Caco-2 (cell line): ENCODE results near the gene RMI2. TPM values are rescaled to one million over a fixed set of nuclear protein-coding genes. Genes with fewer than 3 reads are reported as not detected.

Source experiments
- BruUV-seq: library from RNA; stranded (reverse); fragments of 400-500 nt; replicated peaks from 2 replicates; lab custom pipeline; 2021; lab: Mats Ljungman, UMichigan
- CTCF ChIA-PET: fragments of 300-600 bp; sonication (Branson Sonifier 250); formaldehyde crosslinking; loops from one replicate; lab custom pipeline; 2022; ENCODE audit warnings: antibody characterized with exemption; lab: Charles Lee
- POLR2A ChIA-PET: fragments of 300-600 bp; sonication (Branson Sonifier 250); formaldehyde crosslinking; loops from one replicate; lab custom pipeline; 2022; ENCODE audit warnings: antibody characterized with exemption; lab: Charles Lee
- DNase-seq, 2 experiments: peaks; one replicate each; pipeline versions ENCODE4 v3.0.0 to v3.0.0-alpha.2; 2020 to 2022
- H3K27me3 ChIP-seq: replicated peaks from 2 replicates; pipeline ENCODE4 v1.6.0; 2011; ENCODE audit warnings: low read length; ENCODE audit not compliant: control insufficient read depth, insufficient read depth
- H3K36me3 ChIP-seq: 2 replicates; pipeline ENCODE4 v1.5.1; 2011; ENCODE audit warnings: low read length; ENCODE audit not compliant: control insufficient read depth, insufficient read depth
- H3K4me1 ChIP-seq: fragments of 250-450 bp; sonication (Bioruptor Pico); 2 replicates; pipeline ENCODE4 v1.5.1; 2020; ENCODE audit warnings: mild to moderate bottlenecking
- H3K4me3 ChIP-seq: 2 replicates; pipeline ENCODE4 v1.5.1; 2011; ENCODE audit warnings: low read depth, mild to moderate bottlenecking, control low read depth, low read length
- H3K9me3 ChIP-seq: fragments of 250-450 bp; sonication (Bioruptor Pico); 2 replicates; pipeline ENCODE4 v1.5.1; 2020; ENCODE audit warnings: mild to moderate bottlenecking, moderate library complexity
- H3K27ac Mint-ChIP-seq: one replicate; pipeline ENCODE4 v1.8.0; 2022; ENCODE audit warnings: mixed read lengths; ENCODE audit not compliant: unreplicated experiment
- H3K27me3 Mint-ChIP-seq: one replicate; pipeline ENCODE4 v1.8.0; 2022; ENCODE audit warnings: mixed read lengths; ENCODE audit not compliant: insufficient read depth, unreplicated experiment
- H3K36me3 Mint-ChIP-seq: one replicate; pipeline ENCODE4 v1.8.0; 2022; ENCODE audit warnings: mild to moderate bottlenecking, mixed read lengths; ENCODE audit not compliant: insufficient read depth, unreplicated experiment
- H3K4me1 Mint-ChIP-seq: one replicate; pipeline ENCODE4 v1.8.0; 2022; ENCODE audit warnings: low read depth, mixed read lengths; ENCODE audit not compliant: unreplicated experiment
- H3K4me3 Mint-ChIP-seq: one replicate; pipeline ENCODE4 v1.8.0; 2022; ENCODE audit warnings: mild to moderate bottlenecking, moderate library complexity, mixed read lengths; ENCODE audit not compliant: unreplicated experiment
- H3K9me3 Mint-ChIP-seq: one replicate; pipeline ENCODE4 v1.8.0; 2022; ENCODE audit warnings: mixed read lengths; ENCODE audit not compliant: unreplicated experiment
- intact Hi-C: fragments of 100-400 bp; cut with micrococcal nuclease; formaldehyde crosslinking; loops from one replicate; pipeline ENCODE4 v1.10.0; 2022; ENCODE audit not compliant: unreplicated experiment
- total RNA-seq: library from RNA; stranded (reverse); gene quantifications from 2 replicates; pipeline ENCODE4 v1.2.3, GENCODE V29; 2022
- TF ChIP-seq, protein P1 (sequence below), 2 experiments: fragments of 200-600 bp in 1 of 2; IDR thresholded peaks; 1 replicate in 1 of 2; 2 replicates in 1 of 2; pipeline versions ENCODE4 v1.5.1 to v1.8.0; 2011 to 2022; ENCODE audit warnings: antibody characterized with exemption in 1 of 2, control low read depth in 1 of 2, inconsistent platforms in 1 of 2, low read depth in 1 of 2, low read length in 1 of 2, mild to moderate bottlenecking in 1 of 2, moderate library complexity in 1 of 2; ENCODE audit not compliant: insufficient read depth in 1 of 2, severe bottlenecking in 1 of 2, unreplicated experiment in 1 of 2

The RMI2 gene
- total RNA-seq, 1 experiment from 2014 or later: 52.7 TPM

DNA sequence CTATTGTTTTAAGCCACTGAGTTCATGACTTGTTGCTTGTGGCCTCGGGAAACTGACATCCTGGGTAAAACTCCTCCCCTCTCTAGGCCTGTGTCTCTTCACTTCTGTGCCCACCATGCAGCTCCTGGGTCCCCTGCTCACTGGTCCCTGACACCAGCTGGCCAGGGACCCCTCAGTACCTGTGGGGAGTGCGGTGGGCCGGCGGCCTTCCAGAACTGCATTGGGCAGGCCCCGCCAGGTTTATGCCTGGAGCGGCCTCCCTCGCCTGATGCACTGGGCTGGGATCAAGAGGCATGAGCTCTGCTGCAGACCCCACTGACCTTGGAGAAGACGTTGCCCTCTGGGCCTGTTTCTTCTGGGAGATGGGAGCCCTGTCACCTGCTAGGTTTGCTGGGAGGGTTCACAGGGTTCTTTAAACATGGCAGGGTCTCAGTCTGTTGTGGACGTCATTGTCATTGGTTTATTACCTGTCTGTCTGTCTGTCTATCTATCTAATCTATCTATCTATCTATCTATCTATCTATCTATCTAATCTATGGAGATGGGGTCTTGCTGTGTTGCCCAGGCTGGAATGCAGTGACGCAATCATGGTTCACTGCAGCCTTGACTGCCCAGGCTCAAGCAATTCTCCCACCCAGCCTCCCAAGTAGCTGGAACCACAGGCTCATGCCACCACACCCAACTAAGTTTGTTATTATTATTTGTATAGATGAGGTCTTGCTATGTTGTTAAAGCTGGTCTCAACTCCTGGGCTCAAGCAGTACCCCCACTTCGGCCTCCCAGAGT lies 21.5 kb upstream of the RMI2 start:
- Mint-ChIP-seq H3K9me3 (no peaks in the 10 kb centered on the region), H3K27ac (no peak overlapping the region), H3K4me3 (no peak overlapping the region), H3K4me1 (peaks cover 23% of the 10 kb centered on the region), H3K36me3 (peaks cover 9% of the 10 kb centered on the region), H3K27me3 (no peaks in the 10 kb centered on the region)
- POLR2A ChIA-PET: no interaction called here
- Histone ChIP-seq H3K36me3 (no peaks in the 10 kb centered on the region), H3K27me3 (no peaks in the 10 kb centered on the region), H3K4me1 (peaks cover 20% of the 10 kb centered on the region), H3K9me3 (no peaks in the 10 kb centered on the region), H3K4me3 (no peak overlapping the region)
- DNase-seq: no peak
- TF ChIP-seq, protein P1, sequence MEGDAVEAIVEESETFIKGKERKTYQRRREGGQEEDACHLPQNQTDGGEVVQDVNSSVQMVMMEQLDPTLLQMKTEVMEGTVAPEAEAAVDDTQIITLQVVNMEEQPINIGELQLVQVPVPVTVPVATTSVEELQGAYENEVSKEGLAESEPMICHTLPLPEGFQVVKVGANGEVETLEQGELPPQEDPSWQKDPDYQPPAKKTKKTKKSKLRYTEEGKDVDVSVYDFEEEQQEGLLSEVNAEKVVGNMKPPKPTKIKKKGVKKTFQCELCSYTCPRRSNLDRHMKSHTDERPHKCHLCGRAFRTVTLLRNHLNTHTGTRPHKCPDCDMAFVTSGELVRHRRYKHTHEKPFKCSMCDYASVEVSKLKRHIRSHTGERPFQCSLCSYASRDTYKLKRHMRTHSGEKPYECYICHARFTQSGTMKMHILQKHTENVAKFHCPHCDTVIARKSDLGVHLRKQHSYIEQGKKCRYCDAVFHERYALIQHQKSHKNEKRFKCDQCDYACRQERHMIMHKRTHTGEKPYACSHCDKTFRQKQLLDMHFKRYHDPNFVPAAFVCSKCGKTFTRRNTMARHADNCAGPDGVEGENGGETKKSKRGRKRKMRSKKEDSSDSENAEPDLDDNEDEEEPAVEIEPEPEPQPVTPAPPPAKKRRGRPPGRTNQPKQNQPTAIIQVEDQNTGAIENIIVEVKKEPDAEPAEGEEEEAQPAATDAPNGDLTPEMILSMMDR (IDR thresholded peaks at IDR 0.05; ENCODE audit: insufficient read depth in 1 of 2, low read depth in 1 of 2, low read length in 1 of 2, severe bottlenecking in 1 of 2, unreplicated experiment in 1 of 2): no peak
- BruUV-seq: no TSS peak
- intact Hi-C loops: no loop called here
- CTCF ChIA-PET: no interaction called here

DNA sequence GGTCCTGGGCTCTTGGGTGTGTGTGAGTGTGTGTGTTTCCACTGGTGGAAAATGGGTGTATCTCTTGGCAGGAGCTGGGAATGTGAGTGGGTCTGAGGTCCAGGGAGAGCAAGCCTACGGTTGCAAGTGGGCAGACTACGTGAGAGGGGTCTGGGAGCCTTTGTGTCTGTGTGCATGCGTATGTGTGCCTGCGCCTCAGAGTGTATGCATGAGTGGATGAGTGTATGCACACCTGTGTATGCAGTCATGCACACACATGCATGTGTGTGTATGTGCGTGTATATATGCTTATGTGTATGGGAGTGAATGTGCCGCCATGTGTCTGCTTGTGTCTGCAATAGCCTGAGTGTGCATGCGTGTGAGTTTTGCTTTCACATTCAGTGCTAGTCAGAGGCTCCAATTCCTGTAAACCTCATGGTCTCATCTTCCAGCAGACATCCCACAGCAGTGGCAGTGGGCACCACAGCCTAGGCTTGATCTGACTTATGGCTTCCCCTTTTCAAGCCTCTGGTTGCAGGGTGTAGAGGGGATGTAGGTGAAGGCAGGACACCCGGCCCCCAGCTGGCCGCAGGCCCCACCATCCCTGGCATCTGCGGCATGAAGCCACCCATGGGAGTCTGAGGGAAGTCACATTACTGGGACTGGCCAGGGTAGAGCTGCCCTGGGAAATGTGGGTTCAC lies 19.7 kb upstream of the RMI2 start:
- ChIA-PET POLR2A (no interaction called here), CTCF (no interaction called here)
- Histone ChIP-seq H3K9me3 (no peaks in the 10 kb centered on the region), H3K4me3 (no peak overlapping the region), H3K27me3 (no peaks in the 10 kb centered on the region), H3K36me3 (no peaks in the 10 kb centered on the region), H3K4me1 (peaks cover 25% of the 10 kb centered on the region)
- Mint-ChIP-seq H3K27me3 (no peaks in the 10 kb centered on the region), H3K36me3 (peaks cover 9% of the 10 kb centered on the region), H3K4me3 (no peak overlapping the region), H3K4me1 (peaks cover 26% of the 10 kb centered on the region), H3K9me3 (no peaks in the 10 kb centered on the region), H3K27ac (no peak overlapping the region)
- intact Hi-C loops: no loop called here
- TF ChIP-seq, protein P1 (IDR thresholded peaks at IDR 0.05; ENCODE audit: insufficient read depth in 1 of 2, low read depth in 1 of 2, low read length in 1 of 2, severe bottlenecking in 1 of 2, unreplicated experiment in 1 of 2): no peak
- no peak for DNase-seq
- BruUV-seq: no TSS peak

DNA sequence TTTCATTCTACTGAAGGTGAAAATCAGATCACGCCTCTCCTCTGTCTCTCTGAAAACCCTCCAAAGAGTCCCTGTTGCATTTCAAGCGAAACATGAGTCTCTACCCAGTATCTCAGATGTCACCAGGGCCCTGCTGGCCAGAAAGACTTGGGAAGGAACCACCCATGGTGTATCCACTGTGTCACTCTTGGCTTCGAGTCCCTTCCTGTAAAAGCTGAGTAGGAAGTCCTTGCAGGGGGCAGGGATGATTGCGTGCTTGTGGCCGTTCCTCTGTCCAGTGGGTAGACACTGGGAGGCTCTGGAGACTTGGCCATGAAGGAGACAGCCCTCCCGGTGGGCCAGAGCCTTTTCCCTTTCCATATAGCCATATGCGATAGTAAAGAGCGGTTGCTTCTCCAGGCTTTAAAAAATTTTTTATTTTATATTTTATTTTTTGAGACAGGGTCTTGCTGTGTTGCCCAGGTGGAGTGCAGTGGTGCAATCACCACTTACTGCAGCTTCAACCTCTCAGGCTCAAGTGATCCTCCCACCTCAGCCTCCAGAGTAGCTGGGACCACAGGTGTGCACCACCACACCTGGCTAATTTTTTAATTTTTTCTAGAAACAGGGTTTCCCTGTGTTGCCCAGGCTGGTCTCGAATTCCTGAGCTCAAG lies 19.0 kb upstream of the RMI2 start:
- DNase-seq: no peak
- Histone ChIP-seq H3K4me3 (no peak overlapping the region), H3K36me3 (no peaks in the 10 kb centered on the region), H3K4me1 (peaks cover 25% of the 10 kb centered on the region), H3K9me3 (no peaks in the 10 kb centered on the region), H3K27me3 (no peaks in the 10 kb centered on the region)
- POLR2A ChIA-PET: no interaction called here
- Mint-ChIP-seq H3K27ac (no peak overlapping the region), H3K27me3 (no peaks in the 10 kb centered on the region), H3K9me3 (no peaks in the 10 kb centered on the region), H3K36me3 (peaks cover 9% of the 10 kb centered on the region), H3K4me1 (peaks cover 26% of the 10 kb centered on the region), H3K4me3 (no peak overlapping the region)
- BruUV-seq: no TSS peak
- TF ChIP-seq, protein P1 (IDR thresholded peaks at IDR 0.05; ENCODE audit: insufficient read depth in 1 of 2, low read depth in 1 of 2, low read length in 1 of 2, severe bottlenecking in 1 of 2, unreplicated experiment in 1 of 2): no peak
- intact Hi-C loops: no loop called here
- CTCF ChIA-PET: interaction anchor here (0.5 kb wide), 1 partner anchor 568 kb away, joined by 3 read pairs; no protein-coding TSS in a partner anchor
